ENCODE data around the gene ZNF77. TPM values are rescaled to one million over a fixed set of nuclear protein-coding genes. Genes with fewer than 3 reads are reported as not detected.

ZNF77 gene
- total RNA-seq, 1 experiment from 2014 or later = 5.1 TPM

GRCh38 chr19:2957160-2957559, 12.4 kb upstream of the ZNF77 start:
- Histone ChIP-seq H3K9ac (ENCODE audit: low read length) (no peak overlapping the region), H3K9me3 (ENCODE audit: low read length) (no peaks in the 10 kb centered on the region), H3K4me2 (ENCODE audit: low read length) (no peak overlapping the region), H3K4me1 (ENCODE audit: insufficient read depth, low read length) (peaks cover 9% of the 10 kb centered on the region; the same call in 1 of the 2 replicates), H3K36me3 (ENCODE audit: low read depth, low read length) (no peaks in the 10 kb centered on the region), H3K27ac (ENCODE audit: low read length) (no peak overlapping the region), H3K79me2 (ENCODE audit: low read length) (no peaks in the 10 kb centered on the region), H3K9me2 (replicated peaks; ENCODE audit: low read length) (no peaks in the 10 kb centered on the region), H4K20me1 (ENCODE audit: low read length) (no peaks in the 10 kb centered on the region), H3F3A (ENCODE audit: low read length, unreplicated experiment) (peaks cover 3% of the 10 kb centered on the region), H3K27me3 (ENCODE audit: low read length) (no peaks in the 10 kb centered on the region), H2AFZ (ENCODE audit: low read length) (no peak overlapping the region), H3K4me3 (ENCODE audit: low read length) (no peak overlapping the region)
- intact Hi-C loops (cut with micrococcal nuclease) = loop anchor here (10.0 kb wide), 1 partner anchor 138 kb away; the partner anchor contains the start of gene GNA11
- ChIA-PET POLR2A (ENCODE audit: unreplicated experiment) (no interaction called here), CTCF (no interaction called here)
- BruUV-seq (replicated peaks) = no TSS peak
- ATAC-seq = no peak
- no peak for DNase-seq
- no peak for TF ChIP-seq EZH2phosphoT487 (IDR thresholded peaks at IDR 0.05; ENCODE audit: borderline replicate concordance, low read length)
- no peak for TF ChIP-seq CTCF (conservative IDR thresholded peaks at IDR 0.05; ENCODE audit: low read depth, low read length)
- TF ChIP-seq EZH2 (IDR thresholded peaks at IDR 0.05; ENCODE audit: low read length, unreplicated experiment) = no peak

- Histone ChIP-seq H3K9ac (ENCODE audit: low read length) (peak overlapping the region; percentile 58), H4K20me1 (ENCODE audit: low read length) (no peaks in the 10 kb centered on the region), H3K36me3 (ENCODE audit: low read depth, low read length) (no peaks in the 10 kb centered on the region), H3K27me3 (ENCODE audit: low read length) (no peaks in the 10 kb centered on the region), H3K9me3 (ENCODE audit: low read length) (no peaks in the 10 kb centered on the region), H3F3A (ENCODE audit: low read length, unreplicated experiment) (peaks cover 3% of the 10 kb centered on the region), H3K4me1 (ENCODE audit: insufficient read depth, low read length) (peaks cover 14% of the 10 kb centered on the region; the same call in 1 of the 2 replicates), H3K4me3 (ENCODE audit: low read length) (peak overlapping the region; percentile 69), H2AFZ (ENCODE audit: low read length) (peak overlapping the region; percentile 75), H3K9me2 (replicated peaks; ENCODE audit: low read length) (no peaks in the 10 kb centered on the region), H3K4me2 (ENCODE audit: low read length) (peak overlapping the region; percentile 91), H3K27ac (ENCODE audit: low read length) (peak overlapping the region; percentile 86), H3K79me2 (ENCODE audit: low read length) (peaks cover 17% of the 10 kb centered on the region)
- intact Hi-C loops (cut with micrococcal nuclease) = loop anchor here (5.0 to 10.0 kb wide), 2 partner anchors 142 to 174 kb away; partner anchors contain the start of gene GNA11
- peak; percentile 58 for ATAC-seq
- POLR2A ChIA-PET (ENCODE audit: unreplicated experiment) = no interaction called here
- no peak for TF ChIP-seq EZH2phosphoT487 (IDR thresholded peaks at IDR 0.05; ENCODE audit: borderline replicate concordance, low read length)
- no peak for TF ChIP-seq EZH2 (IDR thresholded peaks at IDR 0.05; ENCODE audit: low read length, unreplicated experiment)
- no peak for TF ChIP-seq CTCF (conservative IDR thresholded peaks at IDR 0.05; ENCODE audit: low read depth, low read length)
- peak; percentile 89 for DNase-seq
- BruUV-seq (replicated peaks) = no TSS peak
- CTCF ChIA-PET = interaction anchor here (0.5 to 1.2 kb wide), 2 partner anchors 24 to 83 kb away, joined by 3 read pairs; partner anchors contain the start of gene TLE6
Measured at GRCh38 chr19:2952953-2953481, 8.2 kb upstream of the ZNF77 start.
